Measurements from ENCODE around the gene LATS2.

LATS2 gene

DNA sequence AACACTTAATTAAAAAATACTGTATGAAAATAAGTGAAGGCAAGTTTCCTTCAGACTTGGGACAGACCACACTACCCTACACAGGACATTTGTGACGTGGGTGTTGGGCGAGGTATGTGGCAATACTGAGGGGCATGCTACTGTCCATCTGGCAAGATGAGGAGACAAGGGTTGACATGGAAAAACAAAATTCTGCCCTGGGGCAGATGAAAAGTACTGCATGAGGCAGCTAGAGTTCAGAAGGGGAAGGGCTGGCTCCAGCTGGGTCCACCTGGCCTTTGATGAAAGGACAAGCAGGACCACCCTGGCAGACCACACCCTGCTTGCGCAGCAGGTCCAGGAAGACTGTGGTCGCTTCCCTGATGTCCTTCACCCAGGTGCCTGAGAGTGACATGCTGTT is 43.2 kb downstream of the LATS2 start:
- no peak for DNase-seq (ENCODE audit: low read depth, low spot score)

DNA sequence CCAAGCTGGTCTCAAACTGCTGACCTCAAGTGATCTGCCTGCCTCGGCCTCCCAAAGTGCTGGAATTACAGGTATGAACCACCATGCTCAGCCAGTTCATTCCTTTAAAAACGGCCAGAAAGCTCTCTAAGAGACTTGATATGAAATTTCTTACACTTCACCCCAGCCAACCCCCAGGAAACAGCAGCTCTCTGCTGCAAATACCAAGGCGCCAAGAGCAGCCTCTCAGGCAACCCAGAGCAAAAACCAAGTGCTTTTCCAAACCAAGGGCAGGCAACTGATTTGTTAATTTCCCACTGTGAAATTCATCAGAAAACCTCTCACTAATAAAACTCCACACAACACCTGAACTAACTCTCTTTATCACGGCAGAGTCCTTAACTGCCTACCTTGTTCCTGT is 44.9 kb downstream of the LATS2 start:
- no peak for DNase-seq (ENCODE audit: low read depth, low spot score)

DNA sequence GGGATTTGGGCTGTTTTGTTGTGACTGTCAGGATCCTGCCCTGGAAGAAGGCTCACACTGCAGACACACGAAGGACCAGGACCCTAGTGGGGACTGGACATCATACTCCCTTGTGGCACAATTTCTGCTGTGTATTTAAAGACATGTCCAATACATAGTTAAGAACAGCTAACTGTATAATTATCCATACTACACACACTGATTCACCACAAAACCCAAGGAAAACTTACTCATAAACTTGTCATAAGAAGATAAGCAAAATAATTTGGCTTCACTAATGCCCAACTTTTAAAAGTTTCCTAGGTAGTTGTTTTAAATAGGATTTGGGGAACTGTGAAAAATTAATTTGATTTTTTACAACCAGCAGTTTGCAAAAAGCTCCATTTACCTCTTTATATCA is 46.1 kb downstream of the LATS2 start:
- no peak for DNase-seq (ENCODE audit: low read depth, low spot score)

DNA sequence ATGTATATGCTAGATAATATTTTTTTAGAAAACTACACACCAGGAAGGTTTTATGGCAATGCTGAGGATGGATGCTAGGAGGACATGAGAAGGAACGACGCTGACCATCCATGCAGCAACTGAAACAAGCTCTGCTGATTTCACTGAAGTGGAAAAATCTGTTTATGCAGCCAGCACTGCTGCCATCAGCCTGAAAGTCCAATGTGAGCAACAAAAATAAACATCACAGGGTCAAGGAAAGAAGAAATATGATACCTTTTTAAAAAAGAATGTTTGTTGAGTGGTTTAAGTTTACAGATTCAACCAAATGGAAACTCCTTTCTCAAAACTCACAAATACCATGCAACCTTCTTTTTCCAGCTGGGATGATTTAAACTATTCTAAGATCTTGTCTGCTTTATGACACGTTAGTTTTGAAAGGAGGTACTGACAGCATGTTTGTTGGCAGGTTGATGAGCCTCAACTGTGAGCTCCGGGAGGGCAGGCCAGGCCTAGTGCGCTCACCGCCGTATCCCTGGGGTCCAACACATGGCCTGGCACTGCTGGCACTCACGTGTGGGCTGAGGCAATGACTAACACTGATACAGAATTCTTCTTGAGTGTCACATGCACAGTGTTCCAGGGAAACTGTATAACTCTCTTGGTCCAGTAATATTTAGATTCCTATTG is 46.8 kb downstream of the LATS2 start:
- DNase-seq (ENCODE audit: low read depth, low spot score) = no peak

DNA sequence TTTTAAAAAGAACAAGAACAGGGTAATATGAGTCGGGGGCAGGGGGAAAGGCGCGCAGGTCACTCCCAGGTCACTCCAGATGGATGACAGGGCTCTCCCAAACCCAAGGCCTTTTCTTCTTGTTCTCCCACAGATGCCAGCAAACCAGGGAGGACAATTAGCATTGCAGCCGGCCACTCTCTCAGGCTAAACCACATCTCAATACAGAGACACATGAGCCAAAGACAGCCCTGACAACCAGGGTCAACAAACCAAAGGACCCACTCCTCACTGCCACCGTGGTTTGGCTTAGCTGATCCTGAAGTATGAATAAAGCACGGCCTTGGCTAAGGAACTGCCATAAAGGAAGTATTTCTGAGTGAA is 47.3 kb downstream of the LATS2 start:
- no peak for DNase-seq (ENCODE audit: low read depth, low spot score)

DNA sequence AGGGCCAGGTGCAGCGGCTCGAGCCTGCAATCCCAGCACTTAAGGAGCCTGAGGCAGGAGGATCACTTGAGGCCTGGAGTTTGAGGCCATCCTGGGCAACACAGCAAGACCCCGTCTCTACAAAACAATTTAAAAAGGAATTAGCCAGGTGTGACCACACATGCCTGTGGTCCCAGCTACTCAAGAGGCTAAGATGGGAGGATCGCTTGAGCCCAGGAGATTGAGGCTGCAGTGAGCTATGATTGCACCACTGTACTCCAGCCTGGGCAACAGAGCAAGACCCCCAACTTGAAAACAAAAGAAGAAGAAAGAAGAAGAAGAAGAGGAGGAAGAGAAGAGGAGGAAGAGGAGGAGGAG is 47.7 kb downstream of the LATS2 start:
- no peak for DNase-seq (ENCODE audit: low read depth, low spot score)

DNA sequence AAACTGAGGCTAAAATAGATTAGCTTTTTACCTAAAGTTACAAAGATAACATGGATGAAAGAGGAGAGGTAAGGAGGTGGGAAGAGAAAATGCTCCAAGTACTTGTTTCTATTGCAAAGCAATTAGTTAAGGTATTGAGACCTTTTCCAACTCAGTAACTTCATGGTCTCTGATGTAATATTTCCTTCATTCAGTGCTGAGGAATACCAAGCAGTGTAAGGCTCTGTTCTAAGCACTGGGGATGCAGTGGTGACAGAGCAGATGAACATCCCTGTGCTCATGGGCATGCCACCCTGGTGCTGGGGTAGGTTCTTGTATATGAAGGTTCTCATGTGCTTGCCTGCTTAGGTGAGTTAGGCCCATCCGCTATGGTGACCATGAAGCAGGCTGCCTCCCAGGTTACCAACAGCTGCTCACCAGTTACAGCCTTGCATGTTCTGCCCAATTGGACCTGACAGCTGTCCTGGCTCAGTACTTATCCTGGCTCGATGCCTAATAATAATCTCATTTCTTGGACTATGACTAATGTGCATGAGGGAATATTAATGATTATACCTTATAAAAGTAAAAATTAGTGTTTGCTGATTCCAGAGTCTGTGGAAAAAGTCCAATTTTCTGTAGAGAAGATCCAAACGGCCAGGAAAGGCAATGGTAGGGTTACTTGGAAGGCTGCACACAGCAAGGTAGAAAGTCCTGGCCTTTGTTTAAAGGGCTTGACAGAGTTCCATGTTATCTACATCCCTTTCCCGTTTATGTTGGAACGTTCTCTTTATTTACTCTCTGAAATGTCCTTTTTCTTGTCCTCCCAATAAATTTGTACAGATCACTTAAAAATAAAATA is 48.3 kb downstream of the LATS2 start:
- no peak for DNase-seq (ENCODE audit: low read depth, low spot score)

DNA sequence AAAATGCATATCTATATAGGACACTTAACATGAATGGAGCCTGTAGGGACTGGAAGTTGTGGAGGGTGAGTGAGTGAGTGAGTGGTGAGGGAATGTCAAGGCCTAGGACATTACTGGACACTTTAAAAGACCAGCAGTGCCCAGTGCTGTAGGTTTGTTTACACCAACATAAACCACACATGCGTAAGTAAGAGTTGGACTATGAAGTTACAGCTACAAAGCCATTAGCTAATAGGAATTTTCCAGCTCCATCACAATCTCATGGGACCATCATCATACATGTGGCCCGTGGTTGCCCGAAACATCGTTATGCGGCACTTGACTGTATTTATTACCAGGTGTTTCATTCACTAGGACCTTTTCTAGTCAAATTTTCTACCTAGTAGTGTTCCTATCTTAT is 49.2 kb downstream of the LATS2 start:
- DNase-seq (ENCODE audit: low read depth, low spot score) = no peak

DNA sequence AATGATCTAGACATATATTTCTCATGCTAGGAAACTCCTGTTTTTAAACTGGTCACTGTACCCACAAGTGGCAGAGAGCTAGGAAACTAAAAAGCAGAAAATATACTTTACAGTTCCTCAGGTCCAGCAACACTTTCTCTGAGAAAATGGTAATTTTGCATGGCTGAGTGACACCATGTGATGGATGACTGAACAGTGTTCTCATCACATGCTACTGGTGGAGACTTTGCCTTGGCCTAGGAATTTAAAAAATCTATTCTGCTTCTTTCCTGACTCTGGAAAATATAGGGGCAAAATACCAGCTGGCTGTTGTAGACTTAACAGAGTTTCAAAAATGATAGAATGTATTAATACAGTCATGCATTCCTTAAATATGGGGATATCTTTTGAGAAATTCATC is 50.0 kb downstream of the LATS2 start:
- DNase-seq (ENCODE audit: low read depth, low spot score) = no peak

DNA sequence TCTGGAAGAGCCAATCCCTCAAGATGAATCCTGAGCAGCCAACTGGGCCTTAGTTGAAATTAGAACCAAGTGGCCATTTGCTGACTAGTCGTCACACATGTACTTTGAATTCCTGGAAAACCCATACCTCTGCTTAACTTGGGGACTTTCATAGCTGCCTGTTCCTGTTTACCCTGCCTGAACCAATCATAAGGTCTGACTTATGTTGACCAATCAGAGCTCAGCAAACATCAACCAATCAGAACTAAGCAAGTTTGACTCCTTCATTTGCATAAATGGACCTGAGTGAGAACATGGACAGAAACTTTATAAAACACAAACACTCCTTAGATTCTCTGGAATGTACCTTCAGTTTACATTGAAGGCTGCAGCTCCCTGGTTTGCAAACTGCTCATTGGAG is 50.8 kb downstream of the LATS2 start:
- no peak for DNase-seq (ENCODE audit: low read depth, low spot score)

DNA sequence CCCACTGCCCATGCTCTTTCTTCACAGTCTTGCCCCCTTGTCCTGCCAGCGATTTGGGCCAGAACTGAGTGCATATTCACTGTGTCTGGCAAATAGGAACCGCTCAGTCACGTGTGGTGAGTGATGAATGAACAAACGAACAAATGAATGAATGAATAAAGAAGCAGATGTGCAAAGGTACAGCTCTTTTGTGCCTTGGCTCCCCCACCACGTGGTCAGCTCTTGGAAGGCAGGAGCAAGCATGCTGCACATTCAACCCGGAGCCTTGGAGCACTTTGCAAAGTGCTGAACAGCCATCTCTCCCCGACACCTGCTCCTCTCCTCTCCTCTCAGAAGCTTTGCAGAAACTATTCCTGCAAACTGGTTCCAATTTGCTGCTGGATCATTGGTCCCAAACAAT is 52.4 kb downstream of the LATS2 start:
- DNase-seq (ENCODE audit: low read depth, low spot score) = no peak

DNA sequence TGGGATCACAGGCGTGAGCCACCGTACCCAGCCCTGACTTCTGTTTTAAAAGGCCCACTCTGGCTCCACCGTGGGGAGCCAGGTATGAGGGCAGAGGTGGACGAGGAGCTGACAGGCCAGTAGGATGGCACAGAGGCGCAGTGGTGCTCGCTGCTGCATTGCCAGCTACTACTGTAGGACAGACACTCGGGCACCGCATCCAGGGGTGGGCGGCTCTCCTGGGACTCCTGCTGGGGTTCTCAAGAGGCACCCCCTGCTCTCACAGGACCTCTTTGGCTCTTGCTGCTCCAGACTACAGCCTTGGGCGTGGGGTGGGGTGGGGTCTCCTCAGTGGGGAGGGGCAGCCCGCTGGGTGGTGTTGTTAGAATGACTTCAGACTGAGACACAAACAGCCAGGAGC is 53.4 kb downstream of the LATS2 start:
- DNase-seq (ENCODE audit: low read depth, low spot score) = no peak

DNA sequence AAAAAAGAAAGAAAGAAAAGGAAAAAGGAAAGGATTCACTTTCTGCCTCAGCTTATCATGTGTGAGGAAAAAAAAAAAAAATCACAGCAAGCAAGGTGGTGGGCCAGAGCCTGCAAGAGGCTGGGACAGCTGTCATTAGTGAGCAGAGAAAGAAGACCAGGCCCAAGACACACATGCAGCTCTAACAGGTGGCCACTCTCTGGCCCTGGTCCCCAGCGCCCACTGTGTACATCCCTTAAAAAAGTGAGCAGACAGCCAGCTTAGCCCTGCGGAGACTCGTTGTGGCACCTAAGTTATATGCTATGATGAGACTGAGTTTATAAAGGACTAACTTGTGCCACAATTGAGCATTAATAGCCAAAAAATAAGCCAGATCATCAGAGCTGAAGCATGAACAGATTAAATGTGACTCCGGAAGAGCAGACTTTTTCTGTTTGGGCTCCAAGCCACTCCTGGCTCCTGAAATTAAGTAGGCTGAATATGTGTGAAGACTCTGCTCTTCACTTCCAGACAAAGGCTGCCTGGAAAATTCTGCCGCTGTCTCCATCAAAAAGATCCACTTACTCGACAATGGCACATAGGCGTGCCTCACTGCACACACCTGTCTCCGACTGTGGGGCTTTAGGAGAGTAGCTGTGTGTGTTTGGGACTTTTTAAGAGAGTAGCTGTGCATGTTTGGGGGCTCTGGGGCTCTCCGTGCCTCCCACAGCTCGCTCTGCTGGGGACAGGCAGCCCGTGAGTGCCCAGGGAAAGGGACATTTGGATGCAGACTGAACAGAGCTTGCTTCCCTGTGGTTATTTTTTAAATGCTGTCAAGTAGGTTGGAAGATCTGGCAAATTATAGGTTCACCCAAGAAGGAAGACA is 55.0 kb downstream of the LATS2 start:
- no peak for DNase-seq (ENCODE audit: low read depth, low spot score)

DNA sequence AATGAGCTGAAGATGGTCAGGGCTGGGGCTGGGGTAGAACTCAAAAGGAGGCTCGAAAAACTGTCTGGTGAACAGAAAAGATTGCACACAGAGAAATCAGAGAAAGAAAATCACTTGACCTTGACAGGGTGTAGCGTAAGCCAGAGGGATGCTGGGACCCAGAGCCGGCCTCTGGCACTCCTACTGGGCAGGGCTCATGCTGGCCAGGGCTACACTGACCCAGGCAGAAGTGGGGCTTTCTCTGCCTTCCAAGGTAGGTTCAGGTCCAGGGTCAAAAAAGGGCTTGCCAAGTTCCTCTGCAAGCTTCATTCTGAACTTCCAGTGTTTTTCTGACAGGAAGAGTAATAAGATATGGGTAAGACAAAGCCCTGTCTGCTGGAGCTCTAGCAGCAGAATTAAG is 56.2 kb downstream of the LATS2 start:
- DNase-seq (ENCODE audit: low read depth, low spot score) = no peak

DNA sequence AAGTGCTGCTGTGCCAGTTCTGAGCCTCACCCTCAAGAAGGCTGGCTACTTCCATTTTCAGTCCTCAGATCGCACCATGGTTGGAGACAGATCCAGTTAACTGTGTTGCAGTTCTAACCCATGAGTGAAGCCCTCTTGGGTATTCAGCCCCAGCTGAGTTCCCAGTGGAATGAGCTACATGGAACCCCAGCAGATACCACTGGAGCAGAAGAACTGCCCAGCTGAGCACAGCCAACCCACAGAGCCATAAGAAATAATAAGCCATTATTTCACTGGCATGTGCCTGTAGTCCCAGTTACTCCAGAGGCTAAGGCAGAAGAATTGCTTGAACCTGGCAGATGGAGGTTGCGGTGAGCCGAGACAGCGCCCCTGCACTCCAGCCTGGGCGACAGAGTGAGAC is 59.9 kb downstream of the LATS2 start:
- DNase-seq (ENCODE audit: low read depth, low spot score) = no peak

DNA sequence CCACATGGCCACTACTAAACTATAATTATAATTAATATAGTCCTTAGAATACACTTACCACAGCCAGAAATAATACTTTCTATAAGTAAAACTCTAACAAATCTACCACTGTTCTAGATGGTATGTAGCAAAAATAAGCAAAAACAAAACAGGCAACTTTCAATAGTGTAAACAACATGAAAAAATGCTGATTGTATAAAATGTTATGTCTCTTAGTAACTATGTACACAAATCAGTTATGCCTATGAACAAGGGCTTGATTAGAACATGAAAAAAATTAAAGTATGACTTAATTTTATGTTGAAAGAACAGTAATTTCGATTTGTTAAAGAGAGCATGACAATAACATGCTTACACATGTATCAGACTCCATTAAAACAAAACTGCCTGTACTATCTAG is 60.7 kb downstream of the LATS2 start:
- no peak for DNase-seq (ENCODE audit: low read depth, low spot score)

DNA sequence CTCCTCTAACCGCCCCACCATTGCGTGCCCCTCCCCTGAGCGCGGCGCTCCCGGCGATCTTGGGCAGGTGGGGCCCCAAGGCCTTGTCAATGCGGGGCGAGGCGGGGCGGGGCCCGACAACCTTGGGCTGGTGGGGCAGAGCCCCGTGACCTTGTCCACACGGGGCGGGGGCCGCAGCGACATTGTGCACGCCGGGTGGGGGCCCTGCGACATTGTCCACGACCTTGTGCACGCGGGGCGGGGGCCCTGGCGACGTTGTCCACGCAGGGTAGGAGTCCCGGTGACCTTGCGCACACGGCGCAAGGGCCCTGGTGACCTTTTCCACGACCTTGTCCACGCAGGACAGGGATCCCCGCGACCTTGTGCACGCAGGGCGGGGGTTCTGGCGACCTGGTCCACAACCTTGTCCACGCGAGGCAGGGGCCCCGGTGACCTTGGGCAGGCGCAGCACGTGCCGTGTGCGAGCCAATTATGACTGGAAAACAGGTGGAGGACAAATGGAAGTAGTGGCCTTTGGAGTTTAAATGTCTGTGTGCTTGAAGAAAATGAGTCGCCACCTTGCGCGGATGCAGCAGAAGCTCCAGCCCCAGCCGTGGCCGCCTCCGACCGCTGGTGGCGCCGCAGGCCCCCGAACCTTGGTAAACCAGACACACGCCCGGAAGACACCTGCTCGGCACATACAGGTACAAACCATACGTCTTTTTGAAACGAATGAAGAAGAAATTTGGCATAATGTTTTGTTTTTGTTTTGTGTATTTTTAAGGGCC is 62.6 kb downstream of the LATS2 start:
- DNase-seq (ENCODE audit: low read depth, low spot score) = no peak

DNA sequence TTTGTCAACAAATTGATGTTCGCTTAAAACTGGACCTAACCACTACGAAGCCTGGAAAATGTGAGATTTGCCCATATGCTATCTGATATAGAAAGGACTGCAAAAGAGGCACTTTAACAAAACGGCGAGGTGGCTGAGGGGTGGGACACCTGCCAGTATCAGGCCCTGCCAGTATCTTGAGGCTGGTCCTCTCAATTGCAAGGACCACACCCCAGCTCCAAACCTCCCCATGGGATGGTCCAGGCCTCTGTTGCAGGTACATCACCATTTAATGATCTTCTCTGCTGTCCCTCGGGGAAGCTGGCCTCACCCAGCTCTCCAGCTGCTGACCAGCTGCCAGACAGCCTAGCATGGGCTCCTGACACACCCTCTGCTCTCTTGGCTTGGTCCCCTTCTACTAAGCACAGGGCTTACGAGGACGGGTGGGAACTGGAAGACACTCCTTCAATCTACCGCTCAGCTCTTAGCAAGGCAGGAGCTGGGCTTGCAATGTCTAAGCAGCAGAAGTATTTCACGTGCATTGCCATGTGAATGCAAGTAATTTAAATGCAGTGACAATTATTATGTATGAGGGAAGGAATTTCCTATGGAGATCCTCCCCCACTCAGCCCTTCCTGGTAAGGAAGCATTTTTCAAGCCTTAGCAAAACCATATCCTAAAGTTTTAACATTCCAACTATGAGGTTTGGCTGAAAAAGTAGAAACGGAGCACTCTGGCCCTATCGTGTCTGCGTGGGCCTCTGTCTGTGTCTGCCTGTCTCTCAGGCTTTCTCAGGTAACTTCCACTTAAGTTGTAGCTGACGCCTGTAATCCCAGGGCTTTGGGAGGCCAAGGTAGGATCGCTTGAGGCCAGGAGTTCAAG is 63.9 kb downstream of the LATS2 start:
- DNase-seq (ENCODE audit: low read depth, low spot score) = peak; percentile 42

DNA sequence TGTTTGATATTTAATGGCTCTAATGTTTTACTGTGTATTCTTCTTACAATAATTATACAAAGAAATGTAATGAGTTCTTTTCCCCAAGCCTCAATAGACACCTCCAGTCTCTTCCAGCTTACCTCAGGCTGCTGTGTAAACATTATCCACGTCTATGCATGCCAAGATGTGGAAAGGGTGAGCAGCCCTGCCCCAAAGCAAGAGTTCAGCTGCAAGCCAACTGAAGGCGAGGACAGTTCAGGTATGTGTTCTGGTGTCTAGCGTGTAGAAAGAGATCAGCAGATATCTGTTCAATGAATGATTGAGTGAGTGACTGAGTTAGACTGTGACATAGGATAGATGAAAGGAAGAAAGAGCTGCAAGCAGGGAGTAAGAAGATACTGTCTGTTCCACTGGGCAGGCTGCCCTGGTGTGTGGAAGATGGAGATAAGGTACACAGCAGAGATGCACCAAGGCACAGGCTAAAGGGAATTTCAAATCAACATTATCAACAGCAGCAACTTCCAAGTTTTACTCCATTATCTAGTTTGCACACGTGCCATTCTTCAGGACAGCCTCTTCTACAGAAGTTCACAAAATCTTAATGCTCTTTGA is 66.0 kb downstream of the LATS2 start:
- no peak for DNase-seq (ENCODE audit: low read depth, low spot score)

DNA sequence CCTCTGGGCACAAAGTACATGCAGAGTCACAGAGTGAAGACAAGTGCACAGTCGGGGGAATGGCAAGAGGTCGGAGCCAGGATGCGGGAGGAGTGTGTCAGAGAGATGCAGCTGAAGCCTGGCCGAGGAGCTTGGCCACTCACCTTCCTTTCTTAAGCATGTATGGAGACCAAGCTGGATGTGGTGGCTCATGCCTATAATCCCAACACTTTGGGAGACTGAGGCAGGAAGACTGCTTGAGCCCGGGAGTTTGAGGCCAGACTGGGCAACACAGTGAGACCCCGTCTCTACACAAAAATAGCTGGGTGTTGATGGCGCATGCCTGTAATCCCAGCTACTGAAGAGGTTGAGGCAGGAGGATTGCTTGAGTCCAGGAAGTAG is 67.0 kb downstream of the LATS2 start:
- DNase-seq (ENCODE audit: low read depth, low spot score) = no peak
